Right lobe of liver (tissue), 6 donors: Measurements from ENCODE around the gene PTGER1. TPM values are rescaled to one million over a fixed set of nuclear protein-coding genes. Genes with fewer than 3 reads are reported as not detected.
A peak's percentile ranks its signal among the peaks of the same experiment; 100 is the strongest.

Source experiments
- ATAC-seq, 4 donors: fragments of 200-7000 bp; cut with Tn5 transposase; one replicate each; pipeline ENCODE4 v1.9.1; 2020; ENCODE audit warnings: mild to moderate bottlenecking in 4 of 4, moderate library complexity in 4 of 4
- DNase-seq, 3 donors: peaks; one replicate each; pipeline ENCODE4 v3.0.0-alpha.2; 2020
- H3K27ac ChIP-seq, 3 donors: fragments of 200-600 bp; one replicate each; pipeline ENCODE4 v1.8.0; 2022
- H3K27me3 ChIP-seq, 2 donors: fragments of 200-600 bp; one replicate each; pipeline ENCODE4 v1.8.0; 2022
- H3K36me3 ChIP-seq, 4 donors: fragments of 200-600 bp; sonication (generic) in 1 of 4; one replicate each; pipeline versions ENCODE4 v1.5.1 to v1.8.0; 2017 to 2022; ENCODE audit warnings: control low read depth in 1 of 4
- H3K4me1 ChIP-seq, 4 donors: fragments of 200-600 bp; sonication (generic) in 1 of 4; one replicate each; pipeline versions ENCODE4 v1.5.1 to v1.8.0; 2017 to 2022; ENCODE audit warnings: control low read depth in 1 of 4
- H3K4me3 ChIP-seq, 3 donors: fragments of 200-600 bp; one replicate each; pipeline ENCODE4 v1.8.0; 2022
- H3K9me3 ChIP-seq, 4 donors: fragments of 200-600 bp; sonication (generic) in 1 of 4; one replicate each; pipeline versions ENCODE4 v1.5.1 to v1.8.0; 2017 to 2022; ENCODE audit warnings: control low read depth in 1 of 4
- CTCF ChIP-seq, 4 donors: fragments of 200-600 bp in 3 of 4; fragments of 450-650 bp in 1 of 4; IDR thresholded peaks; one replicate each; pipeline versions ENCODE4 v1.5.1 to v1.8.0; 2016 to 2022; ENCODE audit warnings: antibody characterized with exemption in 4 of 4, mild to moderate bottlenecking in 2 of 4
- POLR2A ChIP-seq: fragments of 450-650 bp; IDR thresholded peaks from one replicate; pipeline ENCODE4 v1.6.1; 2017; ENCODE audit warnings: antibody characterized with exemption, mild to moderate bottlenecking
- WGBS: methylation state at CpG from one replicate; pipeline ENCODE4 v1.1.6; 2018; ENCODE audit warnings: low coverage, low lambda C conversion rate; ENCODE audit not compliant: insufficient coverage; ENCODE audit errors: missing lambda C conversion rate; 5-methylcytosine and 5-hydroxymethylcytosine counted together
- intact Hi-C, 2 donors: fragments of 100-400 bp; cut with DNase I; formaldehyde crosslinking; loops; one replicate each; pipeline versions ENCODE4 v1.11.2 to v1.14.1; 2022
- long read RNA-seq: library from polyadenylated mRNA; unstranded; transcript quantifications from one replicate; pipeline ENCODE4 v2.0.0, GENCODE V29; 2019
- total RNA-seq, 6 experiments: library from RNA; depleted of rRNA in 2 of 6; stranded (reverse); fragments of >200 nt in 2 of 6; fragmentation: NEBNext Ultra II Directional in 3 of 6; extraction: Animal tissue kit (Norgen Biotek cat#: 25700) in 3 of 6; gene quantifications; one replicate each; pipeline versions ENCODE4 v1.1.0 to v1.2.4, GENCODE V29; 2016 to 2023
- donor health status: DM: no; HTN: yes; CAD: no.
- donor health status: DM: no; HTN: no; CAD: no.
- donor health status: DM: no; HTN: no; CAD: no.
- donor health status: DM: no; HTN: yes; CAD: no.
- donor health status: DM: no; HTN: yes; CAD: no.

PTGER1 gene
- under 1 TPM in 4 of 6 experiments, not detected in 2; 0.16 to 0.32 (median 0.29) TPM for total RNA-seq
- long read RNA-seq = 0 reads

GRCh38 chr19:14475251-14476073 is at the start of gene PTGER1:
PTGER1 (minus strand) TSS chr19:14475354; CDS start chr19:14474320, 1,034 bp downstream.
- peak; percentile 12 to 34 (median 27) for ATAC-seq
- Histone ChIP-seq H3K9me3 (no peaks in the 10 kb centered on the region), H3K27me3 (no peaks in the 10 kb centered on the region), H3K4me3 (no peak within 1 kb of the TSS), H3K27ac (no peak within 1 kb of the TSS), H3K4me1 (peaks cover 0 to 19% (median 4%) of the 10 kb centered on the region in 4 donors), H3K36me3 (peaks cover 0 to 5% (median under 1%) of the 10 kb centered on the region in 4 donors)
- intact Hi-C loops = no loop called here
- DNase-seq = no peak
- TF ChIP-seq POLR2A (no peak), CTCF (IDR thresholded peaks at IDR 0.05) (peak; percentile 15 to 39 (median 30))
- WGBS = 30% methylated on average over 6 of the region's 33 CpGs

- Histone ChIP-seq H3K9me3 (no peaks in the 10 kb centered on the region), H3K4me3 (no peak overlapping the region), H3K27me3 (no peaks in the 10 kb centered on the region), H3K27ac (peak overlapping the region in 1 of 3 donors; percentile 96), H3K36me3 (peaks cover 0 to 12% (median 8%) of the 10 kb centered on the region in 4 donors), H3K4me1 (peaks cover 0 to 29% (median 8%) of the 10 kb centered on the region in 4 donors)
- DNase-seq (no peak), ATAC-seq (no peak)
- TF ChIP-seq POLR2A (no peak), CTCF (IDR thresholded peaks at IDR 0.05) (no peak)
- intact Hi-C loops = no loop called here
- 82% methylated on average over 4 of the region's 4 CpGs for WGBS
These were observed 45.4 kb upstream of the PTGER1 start for GRCh38 chr19:14520543-14520942.

- Histone ChIP-seq H3K27me3 (no peaks in the 10 kb centered on the region), H3K4me3 (no peak overlapping the region), H3K9me3 (no peaks in the 10 kb centered on the region), H3K27ac (peak overlapping the region; percentile 92 to 98 (median 96)), H3K4me1 (peaks cover 0 to 35% (median 11%) of the 10 kb centered on the region in 4 donors), H3K36me3 (peaks cover 0 to 18% (median 11%) of the 10 kb centered on the region in 4 donors)
- DNase-seq = peak; percentile 71 to 79 (median 73)
- intact Hi-C loops = no loop called here
- TF ChIP-seq CTCF (IDR thresholded peaks at IDR 0.05) (no peak), POLR2A (no peak)
- WGBS = 50% methylated on average over 2 of the region's 2 CpGs
- ATAC-seq = peak in 1 of 4 donors; percentile 20
These were observed 44.8 kb upstream of the PTGER1 start for GRCh38 chr19:14519860-14520407.

- DNase-seq (no peak), ATAC-seq (no peak)
- intact Hi-C loops = no loop called here
- Histone ChIP-seq H3K36me3 (peaks cover 0 to 24% (median 14%) of the 10 kb centered on the region in 4 donors), H3K4me3 (peak overlapping the region in 1 of 3 donors; percentile 39), H3K9me3 (no peaks in the 10 kb centered on the region), H3K4me1 (peaks cover 0 to 41% (median 14%) of the 10 kb centered on the region in 4 donors), H3K27me3 (no peaks in the 10 kb centered on the region), H3K27ac (peak overlapping the region; percentile 92 to 98 (median 96))
- TF ChIP-seq POLR2A = no peak
- TF ChIP-seq CTCF (IDR thresholded peaks at IDR 0.05) = no peak
- 88% methylated on average over 21 of the region's 22 CpGs for WGBS
These were observed 44.2 kb upstream of the PTGER1 start for GRCh38 chr19:14519245-14519859.
